Keratinocyte (primary cell): ENCODE data around the gene MARK1. TPM values are rescaled to one million over a fixed set of nuclear protein-coding genes. Genes with fewer than 3 reads are reported as not detected.
"Not testable (repeated sequence)": the region's sequence is repeated elsewhere in the genome, so short reads cannot be mapped to it uniquely, and the experiment has no call there.

Source experiments
- DNase-seq: peaks from one replicate; pipeline ENCODE4 v3.0.0-alpha.2; 2011; ENCODE audit warnings: low read depth, missing footprints, low spot score
- FAIRE-seq: peaks from 2 replicates; lab custom pipeline; 2011; peaks lifted over from hg19 to GRCh38; lab: Jason Lieb, UNC
- H2AFZ ChIP-seq: 2 replicates; pipeline ENCODE4 v1.6.0; 2012; ENCODE audit warnings: low read length, control low read depth, inconsistent platforms; ENCODE audit not compliant: control insufficient read depth
- H3K27ac ChIP-seq: 2 replicates; pipeline ENCODE4 v1.5.1; 2011; ENCODE audit warnings: low read length; ENCODE audit not compliant: control insufficient read depth, insufficient read depth
- H3K27me3 ChIP-seq: 3 replicates; pipeline ENCODE4 v1.6.0; 2011; ENCODE audit warnings: low read length; ENCODE audit not compliant: control insufficient read depth, insufficient read depth; ENCODE audit errors: extremely low read depth
- H3K36me3 ChIP-seq, 2 experiments: 2 replicates in 1 of 2; 3 replicates in 1 of 2; pipeline ENCODE4 v1.5.1; 2011; ENCODE audit warnings: low read length in 2 of 2, mild to moderate bottlenecking in 1 of 2; ENCODE audit not compliant: control insufficient read depth in 2 of 2, insufficient read depth in 2 of 2; ENCODE audit errors: extremely low read depth in 1 of 2
- H3K4me1 ChIP-seq: 3 replicates; pipeline ENCODE4 v1.5.1; 2011; ENCODE audit warnings: low read length; ENCODE audit not compliant: control insufficient read depth, insufficient read depth; ENCODE audit errors: extremely low read depth
- H3K4me2 ChIP-seq: 3 replicates; pipeline ENCODE4 v1.6.0; 2011; ENCODE audit warnings: low read depth, low read length; ENCODE audit not compliant: control insufficient read depth, insufficient read depth; ENCODE audit errors: extremely low read depth
- H3K4me3 ChIP-seq, 3 experiments: fragments of 200-600 bp in 1 of 3; sonication (generic) in 1 of 3; 2 replicates in 2 of 3; 3 replicates in 1 of 3; pipeline ENCODE4 v1.5.1; 2011 to 2016; ENCODE audit warnings: low read length in 3 of 3, mild to moderate bottlenecking in 3 of 3, control low read depth in 2 of 3, inconsistent platforms in 1 of 3, low read depth in 1 of 3, mixed read lengths in 1 of 3, mixed run types in 1 of 3, moderate library complexity in 1 of 3; ENCODE audit not compliant: control insufficient read depth in 2 of 3, insufficient read depth in 2 of 3; ENCODE audit errors: extremely low read depth in 1 of 3
- H3K79me2 ChIP-seq: 2 replicates; pipeline ENCODE4 v1.6.0; 2012; ENCODE audit warnings: low read length; ENCODE audit not compliant: control insufficient read depth, insufficient read depth
- H3K9ac ChIP-seq: 3 replicates; pipeline ENCODE4 v1.6.0; 2011; ENCODE audit warnings: low read length; ENCODE audit not compliant: control insufficient read depth, insufficient read depth; ENCODE audit errors: extremely low read depth
- H3K9me1 ChIP-seq: 3 replicates; pipeline ENCODE4 v1.6.0; 2011; ENCODE audit warnings: low read length; ENCODE audit not compliant: control insufficient read depth, insufficient read depth; ENCODE audit errors: extremely low read depth
- H3K9me3 ChIP-seq: 2 replicates; pipeline ENCODE4 v1.5.1; 2012; ENCODE audit warnings: low read depth, low read length; ENCODE audit not compliant: control insufficient read depth
- H4K20me1 ChIP-seq: 3 replicates; pipeline ENCODE4 v1.6.0; 2011; ENCODE audit warnings: low read length; ENCODE audit not compliant: control insufficient read depth, insufficient read depth; ENCODE audit errors: extremely low read depth
- EZH2 ChIP-seq: IDR thresholded peaks from one replicate; pipeline ENCODE4 v1.6.1; 2012; ENCODE audit warnings: inconsistent platforms, mild to moderate bottlenecking, low read length, moderate library complexity
- dilution Hi-C: fragments of 300-500 bp; cut with MboI; formaldehyde crosslinking; loops from one replicate; pipeline ENCODE4 v1.7.0; 2020; ENCODE audit warnings: low sequenced_read_pairs; ENCODE audit not compliant: extremely low pct_ligation_motif_present
- polyA plus RNA-seq, 5 experiments: library from polyadenylated mRNA; depleted of rRNA in 3 of 5; stranded (reverse) in 3 of 5; stranded (forward) in 1 of 5; unstranded in 1 of 5; fragments of >200 nt; gene quantifications; 1 replicate in 1 of 5; 2 replicates in 3 of 5; 3 replicates in 1 of 5; pipeline versions ENCODE4 v1.2.1 to v1.2.3, GENCODE V29; 2011 to 2012; ENCODE audit warnings: missing spikeins in 2 of 5, low read depth in 1 of 5, low replicate concordance in 1 of 5
- TF ChIP-seq, protein P1 (sequence below), 3 experiments: IDR thresholded peaks in 1 of 3; conservative IDR thresholded peaks in 1 of 3; optimal IDR thresholded peaks in 1 of 3; 2 replicates in 2 of 3; 3 replicates in 1 of 3; pipeline versions ENCODE3 to v1.5.1; 2011; ENCODE audit warnings: low read length in 3 of 3, mild to moderate bottlenecking in 3 of 3, moderate library complexity in 2 of 3, control low read depth in 1 of 3, inconsistent platforms in 1 of 3; ENCODE audit not compliant: insufficient read depth in 2 of 3; ENCODE audit errors: extremely low read depth in 1 of 3

The MARK1 gene
- polyA plus RNA-seq, 1 donor (not counting 4 experiments of a cell fraction or from before 2014, with no cell fraction given) = 8.4 TPM

- no peak for DNase-seq
- no peaks in the 10 kb centered on the region for H3K79me2 ChIP-seq
- TF ChIP-seq EZH2 = no peak
- TF ChIP-seq, protein P1, sequence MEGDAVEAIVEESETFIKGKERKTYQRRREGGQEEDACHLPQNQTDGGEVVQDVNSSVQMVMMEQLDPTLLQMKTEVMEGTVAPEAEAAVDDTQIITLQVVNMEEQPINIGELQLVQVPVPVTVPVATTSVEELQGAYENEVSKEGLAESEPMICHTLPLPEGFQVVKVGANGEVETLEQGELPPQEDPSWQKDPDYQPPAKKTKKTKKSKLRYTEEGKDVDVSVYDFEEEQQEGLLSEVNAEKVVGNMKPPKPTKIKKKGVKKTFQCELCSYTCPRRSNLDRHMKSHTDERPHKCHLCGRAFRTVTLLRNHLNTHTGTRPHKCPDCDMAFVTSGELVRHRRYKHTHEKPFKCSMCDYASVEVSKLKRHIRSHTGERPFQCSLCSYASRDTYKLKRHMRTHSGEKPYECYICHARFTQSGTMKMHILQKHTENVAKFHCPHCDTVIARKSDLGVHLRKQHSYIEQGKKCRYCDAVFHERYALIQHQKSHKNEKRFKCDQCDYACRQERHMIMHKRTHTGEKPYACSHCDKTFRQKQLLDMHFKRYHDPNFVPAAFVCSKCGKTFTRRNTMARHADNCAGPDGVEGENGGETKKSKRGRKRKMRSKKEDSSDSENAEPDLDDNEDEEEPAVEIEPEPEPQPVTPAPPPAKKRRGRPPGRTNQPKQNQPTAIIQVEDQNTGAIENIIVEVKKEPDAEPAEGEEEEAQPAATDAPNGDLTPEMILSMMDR (optimal IDR thresholded peaks at IDR 0.05 in 1 of 3, IDR thresholded peaks at IDR 0.05 in 1 of 3, conservative IDR thresholded peaks at IDR 0.05 in 1 of 3; ENCODE audit: extremely low read depth in 1 of 3, insufficient read depth in 2 of 3, low read length in 3 of 3) = no peak
Observed at GRCh38 chr1:220681220-220681880, 153.4 kb downstream of the MARK1 start.

GRCh38 chr1:220682901-220683576 lies 155.1 kb downstream of the MARK1 start:
- no peaks in the 10 kb centered on the region for H3K9me1 ChIP-seq
- TF ChIP-seq, protein P1 (optimal IDR thresholded peaks at IDR 0.05 in 1 of 3, IDR thresholded peaks at IDR 0.05 in 1 of 3, conservative IDR thresholded peaks at IDR 0.05 in 1 of 3; ENCODE audit: extremely low read depth in 1 of 3, insufficient read depth in 2 of 3, low read length in 3 of 3) = no peak
- no peak for TF ChIP-seq EZH2
- H3K4me2 ChIP-seq = no peak overlapping the region
- H3K27ac ChIP-seq = no peak overlapping the region
- H3K9ac ChIP-seq = no peak overlapping the region
- no peak overlapping the region for H3K4me3 ChIP-seq
- FAIRE-seq (no peak), DNase-seq (no peak)
- dilution Hi-C loops = no loop called here
- no peaks in the 10 kb centered on the region for H3K9me3 ChIP-seq
- no peaks in the 10 kb centered on the region for H3K4me1 ChIP-seq
- H3K36me3 ChIP-seq = no peaks in the 10 kb centered on the region
- H2AFZ ChIP-seq = no peak overlapping the region
- no peaks in the 10 kb centered on the region for H3K27me3 ChIP-seq
- H3K79me2 ChIP-seq = no peaks in the 10 kb centered on the region
- no peaks in the 10 kb centered on the region for H4K20me1 ChIP-seq

More at GRCh38 chr1:220681220-220681880, 153.4 kb downstream of the MARK1 start:
- H3K4me1 ChIP-seq = no peaks in the 10 kb centered on the region
- no peak overlapping the region for H3K27ac ChIP-seq
- no peaks in the 10 kb centered on the region for H3K36me3 ChIP-seq
- no peaks in the 10 kb centered on the region for H4K20me1 ChIP-seq
- no peak overlapping the region for H3K4me3 ChIP-seq
- H3K4me2 ChIP-seq = no peak overlapping the region
- no peak overlapping the region for H3K9ac ChIP-seq
- FAIRE-seq = no peak
- H3K9me1 ChIP-seq = no peaks in the 10 kb centered on the region
- dilution Hi-C loops = no loop called here
- H2AFZ ChIP-seq = no peak overlapping the region
- H3K27me3 ChIP-seq = no peaks in the 10 kb centered on the region
- no peaks in the 10 kb centered on the region for H3K9me3 ChIP-seq

DNA sequence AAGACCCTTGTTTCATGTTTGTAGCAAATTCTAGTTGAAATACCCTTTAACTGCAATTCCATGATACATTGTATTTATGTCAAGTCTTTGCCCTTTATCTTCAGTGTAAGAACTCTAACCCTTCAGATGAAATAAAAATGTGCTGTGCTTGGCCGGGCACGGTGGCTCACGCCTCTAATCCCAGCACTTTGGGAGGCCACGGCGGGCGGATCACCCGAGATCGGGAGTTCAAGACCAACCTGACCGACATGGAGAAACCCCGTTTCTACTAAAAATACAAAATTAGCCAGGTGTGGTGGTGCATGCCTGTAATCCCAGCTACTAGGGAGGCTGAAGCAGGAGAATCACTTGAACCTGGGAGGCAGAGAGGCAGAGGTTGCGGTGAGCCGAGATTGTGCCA lies 155.8 kb downstream of the MARK1 start:
- not testable (repeated sequence) for H3K27me3 ChIP-seq

More for the DNA sequence above, 155.8 kb downstream of the MARK1 start:
- dilution Hi-C loops, H3K4me3 ChIP-seq, H3K4me2 ChIP-seq, H3K36me3 ChIP-seq, H3K9me1 ChIP-seq, H3K9me3 ChIP-seq, H2AFZ ChIP-seq, H3K4me1 ChIP-seq, H4K20me1 ChIP-seq, H3K27ac ChIP-seq, H3K79me2 ChIP-seq, FAIRE-seq, DNase-seq, H3K9ac ChIP-seq: not testable (repeated sequence)
